Activated naive CD8-positive, alpha-beta T cell treated with anti-CD3 and anti-CD28 coated beads, Interleukin-2, amount 10 ng/mL, durations not matched to agents 7 days and 5 days (primary cell): ENCODE data around the gene HMGN2. TPM values are rescaled to one million over a fixed set of nuclear protein-coding genes. Genes with fewer than 3 reads are reported as not detected.

Experiments
- ATAC-seq: fragments of 150-1000 bp; cut with Tn5 transposase; one replicate; pipeline ENCODE4 v1.10.0; 2021; ENCODE audit warnings: low read depth, moderate library complexity
- POLR2A ChIA-PET: fragments of 350-600 bp; sonication (Branson Sonifier 250); formaldehyde crosslinking; loops from one replicate; lab custom pipeline; 2021; ENCODE audit warnings: antibody characterized with exemption; lab: Charles Lee
- DNase-seq: peaks from one replicate; pipeline ENCODE4 v3.0.0; 2021
- H3K27ac Mint-ChIP-seq: one replicate; pipeline ENCODE4 v1.8.0; 2022; ENCODE audit warnings: mild to moderate bottlenecking, mixed read lengths
- H3K27me3 Mint-ChIP-seq: one replicate; pipeline ENCODE4 v1.8.0; 2022; ENCODE audit warnings: mild to moderate bottlenecking, moderate library complexity, mixed read lengths
- H3K36me3 Mint-ChIP-seq: one replicate; pipeline ENCODE4 v1.8.0; 2021; ENCODE audit warnings: mild to moderate bottlenecking, mixed read lengths
- H3K4me1 Mint-ChIP-seq: one replicate; pipeline ENCODE4 v1.8.0; 2021; ENCODE audit warnings: mixed read lengths
- H3K4me3 Mint-ChIP-seq: one replicate; pipeline ENCODE4 v1.8.0; 2022; ENCODE audit warnings: mild to moderate bottlenecking, moderate library complexity, mixed read lengths
- H3K9me3 Mint-ChIP-seq: one replicate; pipeline ENCODE4 v1.8.0; 2021; ENCODE audit warnings: mixed read lengths
- total RNA-seq, 2 experiments: library from RNA; stranded (reverse); gene quantifications; one replicate each; pipeline ENCODE4 v1.2.3, GENCODE V29; 2021

The HMGN2 gene
- 100 to 1,000 TPM; 812 to 846 TPM for total RNA-seq

GRCh38 chr1:26472320-26472900 lies at the start of gene HMGN2:
TSS of gene HMGN2 (plus strand) at chr1:26472440. CDS start at chr1:26472613, 173 bp downstream.
- Mint-ChIP-seq H3K27me3 (no peaks in the 10 kb centered on the region), H3K27ac (peak within 1 kb of the TSS; percentile 97), H3K9me3 (no peaks in the 10 kb centered on the region), H3K4me1 (peaks cover 48% of the 10 kb centered on the region), H3K4me3 (peak within 1 kb of the TSS; percentile 92), H3K36me3 (peaks cover 44% of the 10 kb centered on the region)
- peak; percentile 69 for ATAC-seq
- DNase-seq: peak; percentile 85
- POLR2A ChIA-PET: interaction anchor here (0.5 to 3.7 kb wide), 17 partner anchors 12 to 393 kb away, joined by 3 to 22 read pairs (median 4); partner anchors contain the start of genes CEP85, DHDDS, PDIK1L and PIGV

GRCh38 chr1:26429721-26430120 lies 42.5 kb upstream of the HMGN2 start:
- Mint-ChIP-seq H3K4me3 (no peak overlapping the region), H3K4me1 (peaks cover 12% of the 10 kb centered on the region), H3K36me3 (peaks cover 7% of the 10 kb centered on the region), H3K27ac (no peak overlapping the region), H3K27me3 (peaks cover 12% of the 10 kb centered on the region), H3K9me3 (no peaks in the 10 kb centered on the region)
- ATAC-seq (no peak), DNase-seq (no peak)
- POLR2A ChIA-PET: no interaction called here

GRCh38 chr1:26431979-26432695 lies 40.1 kb upstream of the HMGN2 start, which contains the start of gene DHDDS:
TSS of gene DHDDS (plus strand) at chr1:26432321. CDS start at chr1:26432946, 625 bp downstream.
- Mint-ChIP-seq H3K4me1 (peaks cover 12% of the 10 kb centered on the region), H3K27ac (peak within 1 kb of the TSS; percentile 94), H3K9me3 (no peaks in the 10 kb centered on the region), H3K4me3 (peak within 1 kb of the TSS; percentile 94), H3K27me3 (peaks cover 2% of the 10 kb centered on the region), H3K36me3 (peaks cover 7% of the 10 kb centered on the region)
- POLR2A ChIA-PET: interaction anchor here (0.7 to 2.0 kb wide), 11 partner anchors 14 to 468 kb away, joined by 3 to 22 read pairs (median 4); partner anchors contain the start of genes GPATCH3, HMGN2 and SH3BGRL3
- peak; percentile 99 for DNase-seq
- peak; percentile 97 for ATAC-seq

GRCh38 chr1:26432793-26433192 lies 39.4 kb upstream of the HMGN2 start:
- peak overlapping the region; percentile 94 for H3K27ac Mint-ChIP-seq

GRCh38 chr1:26434161-26434752 lies 38.0 kb upstream of the HMGN2 start:
- H3K9me3 Mint-ChIP-seq: no peaks in the 10 kb centered on the region
- POLR2A ChIA-PET: no interaction called here
- peaks cover 2% of the 10 kb centered on the region for H3K27me3 Mint-ChIP-seq
- H3K4me1 Mint-ChIP-seq: peaks cover 12% of the 10 kb centered on the region
- ATAC-seq: no peak
- peaks cover 12% of the 10 kb centered on the region for H3K36me3 Mint-ChIP-seq
- no peak overlapping the region for H3K4me3 Mint-ChIP-seq
- H3K27ac Mint-ChIP-seq: no peak overlapping the region
- DNase-seq: no peak

More at GRCh38 chr1:26432793-26433192, 39.4 kb upstream of the HMGN2 start:
- Mint-ChIP-seq H3K9me3 (no peaks in the 10 kb centered on the region), H3K4me1 (peaks cover 12% of the 10 kb centered on the region), H3K36me3 (peaks cover 7% of the 10 kb centered on the region), H3K4me3 (peak overlapping the region; percentile 94), H3K27me3 (peaks cover 2% of the 10 kb centered on the region)
- no peak for DNase-seq
- no peak for ATAC-seq
- POLR2A ChIA-PET: interaction anchor here (0.6 to 2.0 kb wide), 7 partner anchors 17 to 1823 kb away, joined by 3 to 22 read pairs (median 7); partner anchors contain the start of genes HMGN2 and SH3BGRL3

- H3K36me3 Mint-ChIP-seq: peaks cover 20% of the 10 kb centered on the region
- POLR2A ChIA-PET: no interaction called here
- no peak overlapping the region for H3K4me3 Mint-ChIP-seq
- peaks cover 8% of the 10 kb centered on the region for H3K4me1 Mint-ChIP-seq
- ATAC-seq: no peak
- no peak for DNase-seq
- H3K9me3 Mint-ChIP-seq: no peaks in the 10 kb centered on the region
- H3K27me3 Mint-ChIP-seq: no peaks in the 10 kb centered on the region
- no peak overlapping the region for H3K27ac Mint-ChIP-seq
Measured at GRCh38 chr1:26438041-26438440, 34.2 kb upstream of the HMGN2 start.

GRCh38 chr1:26440259-26440658 lies 32.0 kb upstream of the HMGN2 start:
- H3K27me3 Mint-ChIP-seq: no peaks in the 10 kb centered on the region
- no peak overlapping the region for H3K4me3 Mint-ChIP-seq
- H3K4me1 Mint-ChIP-seq: peaks cover 1% of the 10 kb centered on the region
- no peak for ATAC-seq
- no peak for DNase-seq
- no peaks in the 10 kb centered on the region for H3K9me3 Mint-ChIP-seq
- H3K36me3 Mint-ChIP-seq: peaks cover 24% of the 10 kb centered on the region
- no peak overlapping the region for H3K27ac Mint-ChIP-seq
- POLR2A ChIA-PET: no interaction called here

- Mint-ChIP-seq H3K4me1 (no peaks in the 10 kb centered on the region), H3K4me3 (no peak overlapping the region), H3K27ac (no peak overlapping the region), H3K27me3 (no peaks in the 10 kb centered on the region), H3K36me3 (peaks cover 37% of the 10 kb centered on the region), H3K9me3 (no peaks in the 10 kb centered on the region)
- no peak for DNase-seq
- no peak for ATAC-seq
- POLR2A ChIA-PET: no interaction called here
Measured at GRCh38 chr1:26449868-26450267, 22.4 kb upstream of the HMGN2 start.

GRCh38 chr1:26450908-26451307 lies 21.3 kb upstream of the HMGN2 start:
- no peaks in the 10 kb centered on the region for H3K9me3 Mint-ChIP-seq
- peaks cover 30% of the 10 kb centered on the region for H3K36me3 Mint-ChIP-seq
- ATAC-seq: no peak

GRCh38 chr1:26452459-26453183 lies 19.6 kb upstream of the HMGN2 start:
- no peaks in the 10 kb centered on the region for H3K27me3 Mint-ChIP-seq
- no peaks in the 10 kb centered on the region for H3K4me1 Mint-ChIP-seq
- POLR2A ChIA-PET: no interaction called here
- H3K9me3 Mint-ChIP-seq: no peaks in the 10 kb centered on the region
- H3K4me3 Mint-ChIP-seq: no peak overlapping the region
- H3K27ac Mint-ChIP-seq: no peak overlapping the region
- ATAC-seq: no peak
- no peak for DNase-seq
- H3K36me3 Mint-ChIP-seq: peaks cover 24% of the 10 kb centered on the region

More at GRCh38 chr1:26450908-26451307, 21.3 kb upstream of the HMGN2 start:
- H3K4me1 Mint-ChIP-seq: no peaks in the 10 kb centered on the region
- POLR2A ChIA-PET: no interaction called here
- no peak for DNase-seq
- H3K27me3 Mint-ChIP-seq: no peaks in the 10 kb centered on the region
- H3K4me3 Mint-ChIP-seq: no peak overlapping the region
- H3K27ac Mint-ChIP-seq: no peak overlapping the region

- POLR2A ChIA-PET: no interaction called here
- Mint-ChIP-seq H3K27me3 (no peaks in the 10 kb centered on the region), H3K36me3 (peaks cover 25% of the 10 kb centered on the region)
Measured at GRCh38 chr1:26459148-26459547, 13.1 kb upstream of the HMGN2 start.

GRCh38 chr1:26459573-26460031 lies 12.6 kb upstream of the HMGN2 start:
- H3K4me3 Mint-ChIP-seq: no peak overlapping the region
- POLR2A ChIA-PET: interaction anchor here (1.1 kb wide), 1 partner anchor 13 kb away, joined by 3 read pairs; the partner anchor contains the start of gene HMGN2

More at GRCh38 chr1:26459148-26459547, 13.1 kb upstream of the HMGN2 start:
- no peak overlapping the region for H3K4me3 Mint-ChIP-seq
- ATAC-seq: no peak
- H3K27ac Mint-ChIP-seq: no peak overlapping the region
- no peaks in the 10 kb centered on the region for H3K9me3 Mint-ChIP-seq
- DNase-seq: no peak
- H3K4me1 Mint-ChIP-seq: peaks cover 3% of the 10 kb centered on the region

More at GRCh38 chr1:26459573-26460031, 12.6 kb upstream of the HMGN2 start:
- ATAC-seq (no peak), DNase-seq (no peak)
- H3K4me1 Mint-ChIP-seq: peaks cover 3% of the 10 kb centered on the region
- H3K27ac Mint-ChIP-seq: peak overlapping the region; percentile 44
- H3K9me3 Mint-ChIP-seq: no peaks in the 10 kb centered on the region
- no peaks in the 10 kb centered on the region for H3K27me3 Mint-ChIP-seq
- peaks cover 25% of the 10 kb centered on the region for H3K36me3 Mint-ChIP-seq
